WI38 (cell line): Measurements from ENCODE around the gene SEL1L.

Experiments
- H3K4me3 ChIP-seq: 2 replicates; pipeline ENCODE4 v1.5.1; 2011; ENCODE audit warnings: low read depth, mild to moderate bottlenecking, control low read depth, low read length
- TF ChIP-seq, protein P1 (sequence below): IDR thresholded peaks from 2 replicates; pipeline ENCODE4 v1.5.1; 2012; ENCODE audit warnings: low read depth, mild to moderate bottlenecking, control low read depth, low read length

Gene SEL1L

DNA sequence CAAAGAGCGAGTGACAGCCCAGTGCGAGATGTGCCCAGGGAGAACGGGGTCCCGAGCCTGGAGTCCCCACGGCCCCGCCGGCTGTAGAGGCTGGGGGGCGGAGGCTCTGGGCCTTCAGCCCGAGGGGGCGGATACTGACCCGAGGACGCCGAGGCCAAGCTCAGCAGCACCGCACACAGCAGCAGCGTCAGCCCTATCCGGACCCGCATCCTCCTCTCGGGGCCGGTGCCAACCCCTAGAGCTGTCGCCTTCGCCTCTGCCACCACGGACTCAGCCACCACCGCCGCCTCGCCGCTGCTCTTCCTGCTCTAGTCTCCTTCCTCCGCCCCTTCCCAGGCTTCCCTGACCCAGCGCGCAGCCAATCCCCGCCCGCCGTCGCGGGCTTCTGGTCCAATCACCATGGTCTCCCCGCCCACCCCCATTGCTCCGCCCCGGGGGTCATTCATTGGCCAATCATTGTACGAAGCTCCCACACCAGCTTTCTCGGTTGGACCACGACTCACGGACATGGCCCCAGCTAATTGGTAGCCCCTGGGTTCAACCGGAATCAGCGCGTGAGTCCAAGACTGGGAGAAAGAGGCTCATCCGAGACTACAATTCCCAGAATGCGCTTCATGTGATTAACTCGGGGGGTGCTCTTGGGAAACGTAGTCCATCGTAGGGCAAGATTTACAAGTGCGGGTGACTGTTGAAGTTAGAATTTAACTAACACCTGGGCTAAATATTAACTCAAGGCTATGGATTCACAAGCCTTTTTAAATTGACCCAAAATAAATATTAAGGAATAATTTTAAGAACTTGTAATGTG, at the start of gene SEL1L:
TSS of gene SEL1L (minus strand) at position 318 of the 808 bp plus-strand sequence. CDS start at position 209, 109 bp downstream.
- TF ChIP-seq, protein P1, sequence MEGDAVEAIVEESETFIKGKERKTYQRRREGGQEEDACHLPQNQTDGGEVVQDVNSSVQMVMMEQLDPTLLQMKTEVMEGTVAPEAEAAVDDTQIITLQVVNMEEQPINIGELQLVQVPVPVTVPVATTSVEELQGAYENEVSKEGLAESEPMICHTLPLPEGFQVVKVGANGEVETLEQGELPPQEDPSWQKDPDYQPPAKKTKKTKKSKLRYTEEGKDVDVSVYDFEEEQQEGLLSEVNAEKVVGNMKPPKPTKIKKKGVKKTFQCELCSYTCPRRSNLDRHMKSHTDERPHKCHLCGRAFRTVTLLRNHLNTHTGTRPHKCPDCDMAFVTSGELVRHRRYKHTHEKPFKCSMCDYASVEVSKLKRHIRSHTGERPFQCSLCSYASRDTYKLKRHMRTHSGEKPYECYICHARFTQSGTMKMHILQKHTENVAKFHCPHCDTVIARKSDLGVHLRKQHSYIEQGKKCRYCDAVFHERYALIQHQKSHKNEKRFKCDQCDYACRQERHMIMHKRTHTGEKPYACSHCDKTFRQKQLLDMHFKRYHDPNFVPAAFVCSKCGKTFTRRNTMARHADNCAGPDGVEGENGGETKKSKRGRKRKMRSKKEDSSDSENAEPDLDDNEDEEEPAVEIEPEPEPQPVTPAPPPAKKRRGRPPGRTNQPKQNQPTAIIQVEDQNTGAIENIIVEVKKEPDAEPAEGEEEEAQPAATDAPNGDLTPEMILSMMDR: no peak
- H3K4me3 ChIP-seq: peak within 1 kb of the TSS; percentile 74

GRCh38 chr14:81582420-81582819, 48.8 kb upstream of the SEL1L start:
- TF ChIP-seq, protein P1: no peak
- no peak overlapping the region for H3K4me3 ChIP-seq

GRCh38 chr14:81579115-81579514, 45.5 kb upstream of the SEL1L start:
- H3K4me3 ChIP-seq: no peak overlapping the region
- TF ChIP-seq, protein P1: no peak

- TF ChIP-seq, protein P1: no peak
- no peak overlapping the region for H3K4me3 ChIP-seq
Measured at GRCh38 chr14:81571437-81571836, 37.8 kb upstream of the SEL1L start.

DNA sequence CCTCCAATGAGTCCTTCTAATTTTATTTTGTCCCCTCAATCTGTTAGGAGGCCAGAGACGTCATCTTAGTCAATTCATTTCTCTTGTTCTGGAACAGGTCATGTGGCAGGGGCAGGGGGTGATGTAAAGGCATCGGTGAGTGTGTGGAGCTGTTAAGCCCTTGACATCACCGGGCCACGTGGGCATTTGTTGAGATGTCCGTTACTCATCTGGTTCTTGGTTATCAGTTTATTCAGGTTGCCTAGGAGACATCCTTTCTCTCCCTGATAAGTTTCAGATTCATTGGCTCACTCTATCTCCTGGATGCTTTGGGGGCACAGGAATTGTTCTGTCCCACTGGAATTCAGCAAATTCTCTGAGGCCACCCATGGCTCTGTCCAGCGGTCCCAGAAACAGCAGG, 33.6 kb upstream of the SEL1L start:
- H3K4me3 ChIP-seq: no peak overlapping the region
- TF ChIP-seq, protein P1: no peak

DNA sequence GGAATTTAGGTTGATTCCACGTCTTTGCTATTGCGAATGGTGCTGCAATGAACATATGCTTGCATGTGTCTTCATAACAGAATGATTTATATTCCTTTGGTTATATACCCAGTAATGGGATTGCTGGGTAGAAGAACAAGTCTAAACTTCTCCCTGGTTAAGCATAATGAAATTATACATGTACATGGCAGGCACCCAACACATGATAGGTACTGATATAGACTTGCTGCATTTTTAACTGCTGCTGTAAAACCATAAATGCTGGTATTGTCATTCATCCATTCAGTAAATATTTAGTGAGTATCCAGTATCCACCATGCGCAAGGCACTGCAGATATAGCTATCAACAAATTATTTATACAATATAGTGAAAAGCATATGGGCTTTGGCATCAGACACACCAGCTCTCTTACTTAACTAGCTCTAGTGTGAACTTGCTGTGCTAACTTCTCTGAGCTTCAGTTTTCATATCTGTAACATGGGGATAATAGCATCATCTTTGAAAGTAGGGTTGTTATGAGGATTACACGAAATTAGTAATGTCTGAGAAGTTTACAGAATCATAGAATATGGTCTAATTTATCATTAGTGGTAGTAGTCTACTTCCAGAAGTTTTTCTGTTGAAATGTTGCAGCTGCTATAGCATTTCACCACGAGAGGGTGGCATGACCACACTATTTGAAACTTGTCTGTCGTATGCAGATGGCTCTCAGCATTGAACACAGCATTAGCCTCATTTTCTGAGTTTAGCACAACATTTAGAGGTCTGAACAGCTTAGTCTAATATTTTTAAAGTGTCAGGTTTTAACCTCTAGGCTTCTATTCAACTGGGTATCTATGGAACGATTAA, 32.0 kb upstream of the SEL1L start:
- TF ChIP-seq, protein P1: no peak
- no peak overlapping the region for H3K4me3 ChIP-seq

DNA sequence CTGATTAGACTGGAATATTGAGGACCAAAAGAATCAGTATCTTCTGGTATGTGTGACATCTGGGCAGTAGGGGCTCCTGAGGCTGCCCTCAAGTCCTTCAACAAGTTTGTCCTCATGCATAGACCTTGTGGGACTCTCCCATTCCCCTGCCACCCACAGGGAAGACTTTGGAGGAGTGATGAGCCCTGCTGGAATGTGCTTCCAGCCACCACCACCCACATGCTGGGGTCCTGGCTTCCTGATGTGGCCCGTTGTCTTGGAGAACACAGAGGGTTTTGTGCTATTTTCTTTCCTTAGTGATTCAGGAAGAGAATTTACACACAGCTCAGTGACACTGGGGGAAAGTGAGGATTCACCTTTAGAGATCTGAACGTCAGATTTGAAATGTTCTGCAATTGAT, 29.2 kb upstream of the SEL1L start:
- H3K4me3 ChIP-seq: no peak overlapping the region

More for the DNA sequence above, 29.2 kb upstream of the SEL1L start:
- TF ChIP-seq, protein P1: no peak
